Natural killer cell treated with Interleukin-12 subunit alpha and Interleukin-12 subunit beta and Interleukin-15 and Interleukin-18, amount 100 ng/mL, for 72 hours (primary cell): Measurements from ENCODE around the gene CMSS1. TPM values are rescaled to one million over a fixed set of nuclear protein-coding genes. Genes with fewer than 3 reads are reported as not detected.

Experiments
- ATAC-seq, 2 donors: fragments of 150-1000 bp; cut with Tn5 transposase in 1 of 2; sonication (Bioruptor Pico), chemical (Tn5 transposase) in 1 of 2; 2 replicates each; pipeline ENCODE4 v1.10.0; 2021
- DNase-seq: peaks from one replicate; pipeline ENCODE4 v3.0.0; 2022; ENCODE audit warnings: low spot score
- H3K27ac Mint-ChIP-seq, 2 donors: 1 replicate in 1 of 2; 2 replicates in 1 of 2; pipeline ENCODE4 v1.8.0; 2022; ENCODE audit warnings: mixed read lengths in 2 of 2, mild to moderate bottlenecking in 1 of 2, moderate library complexity in 1 of 2
- H3K27me3 Mint-ChIP-seq, 2 donors: 1 replicate in 1 of 2; 2 replicates in 1 of 2; pipeline ENCODE4 v1.8.0; 2022; ENCODE audit warnings: mixed read lengths in 2 of 2
- H3K36me3 Mint-ChIP-seq: one replicate; pipeline ENCODE4 v1.8.0; 2022; ENCODE audit warnings: mixed read lengths
- H3K4me1 Mint-ChIP-seq, 2 donors: 1 replicate in 1 of 2; 2 replicates in 1 of 2; pipeline ENCODE4 v1.8.0; 2022; ENCODE audit warnings: low read depth in 2 of 2, mixed read lengths in 2 of 2, mild to moderate bottlenecking in 1 of 2
- H3K4me3 Mint-ChIP-seq: one replicate; pipeline ENCODE4 v1.8.0; 2022; ENCODE audit warnings: mixed read lengths
- H3K9me3 Mint-ChIP-seq: 2 replicates; pipeline ENCODE4 v1.8.0; 2022; ENCODE audit warnings: mixed read lengths
- total RNA-seq, 2 donors: library from RNA; stranded (reverse); gene quantifications; one replicate each; pipeline ENCODE4 v1.2.3, GENCODE V29; 2022

The CMSS1 gene
- total RNA-seq, 2 donors from 2014 or later = 35.7 to 67.8 TPM

GRCh38 chr3:100230710-100231109 lies 413.0 kb downstream of the CMSS1 start:
- no peak overlapping the region for H3K4me3 Mint-ChIP-seq
- ATAC-seq (no peak), DNase-seq (no peak)
- peaks cover 0 to 3% of the 10 kb centered on the region in 2 donors for H3K4me1 Mint-ChIP-seq
- H3K27me3 Mint-ChIP-seq = peaks cover 0 to 4% of the 10 kb centered on the region in 2 donors
- H3K27ac Mint-ChIP-seq = no peak overlapping the region
- H3K36me3 Mint-ChIP-seq = no peaks in the 10 kb centered on the region
- H3K9me3 Mint-ChIP-seq = no peaks in the 10 kb centered on the region

Other genes with a start within 250 kb of the CMSS1 start
- under 1 TPM in 1 of 2 donors, not detected in 1; 0.10 TPM for gene COL8A1, start 179.3 kb upstream of the CMSS1 start, total RNA-seq